ENCODE results near the gene LRSAM1.
"Not testable (repeated sequence)": the region's sequence is repeated elsewhere in the genome, so short reads cannot be mapped to it uniquely, and the experiment has no call there.

The LRSAM1 gene

GRCh38 chr9:127457191-127457878 is 6.0 kb downstream of the LRSAM1 start:
- no peak for DNase-seq (ENCODE audit: low read depth)

DNA sequence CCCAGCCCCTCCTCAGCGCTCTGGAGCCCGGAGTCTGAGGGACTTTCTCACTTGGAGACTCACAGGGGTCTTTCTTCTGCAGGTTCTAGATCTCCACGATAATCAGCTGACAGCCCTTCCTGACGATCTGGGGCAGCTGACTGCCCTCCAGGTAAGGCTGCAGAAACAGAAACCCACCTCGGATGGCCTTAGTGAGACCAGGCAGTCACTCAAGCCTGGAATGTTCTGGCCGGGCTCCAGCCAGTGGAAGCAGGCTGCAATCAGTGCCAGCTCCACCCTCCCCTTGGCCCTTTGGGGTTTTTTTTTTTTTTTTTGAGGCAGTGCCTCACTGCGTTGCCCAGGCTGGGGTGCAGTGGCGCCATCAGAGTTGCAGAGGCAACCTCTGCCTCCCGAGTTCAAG is 7.6 kb downstream of the LRSAM1 start:
- no peak for DNase-seq (ENCODE audit: low read depth)

DNA sequence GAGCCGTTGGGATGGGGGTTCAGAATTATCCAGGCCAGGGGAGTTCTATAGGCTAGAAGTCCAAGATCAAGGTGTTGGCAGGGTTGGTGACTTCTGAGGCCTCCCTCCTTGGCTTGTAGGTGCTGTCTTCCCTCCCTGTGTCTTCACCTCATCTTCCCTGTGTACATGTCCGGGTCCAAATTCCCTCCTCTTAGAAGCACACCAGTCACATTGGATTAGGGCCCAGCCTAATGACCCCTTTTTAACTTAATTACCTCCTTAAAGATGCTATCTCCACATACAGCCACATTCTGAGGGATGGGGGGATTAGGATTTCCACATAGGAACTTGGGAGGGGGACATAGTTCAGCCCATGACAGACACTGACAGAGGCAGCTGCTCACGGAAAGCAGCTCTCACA is 12.1 kb downstream of the LRSAM1 start:
- DNase-seq (ENCODE audit: low read depth): no peak

DNA sequence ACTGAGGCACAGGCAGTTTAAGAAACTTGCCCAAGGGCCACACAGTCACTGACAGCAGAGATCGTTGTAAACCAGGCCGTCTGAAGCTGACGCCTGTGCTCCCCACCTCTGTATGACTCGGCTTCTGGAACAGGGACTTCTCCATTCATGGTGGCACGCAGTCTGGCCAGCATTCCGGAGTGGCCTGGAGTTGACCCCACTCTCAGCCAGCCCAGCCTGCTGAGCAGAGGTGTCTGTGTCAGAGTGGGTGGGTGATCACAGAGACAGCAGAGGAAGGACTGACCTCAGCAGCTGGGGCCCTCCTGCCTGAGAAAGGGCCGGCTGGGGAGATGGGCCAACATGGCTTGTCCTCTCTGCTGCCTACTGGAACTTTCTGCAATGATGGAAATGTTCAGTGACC is 12.6 kb downstream of the LRSAM1 start:
- no peak for DNase-seq (ENCODE audit: low read depth)

- DNase-seq (ENCODE audit: low read depth): not testable (repeated sequence)
Measured at GRCh38 chr9:127466407-127466917, 15.2 kb downstream of the LRSAM1 start.

DNA sequence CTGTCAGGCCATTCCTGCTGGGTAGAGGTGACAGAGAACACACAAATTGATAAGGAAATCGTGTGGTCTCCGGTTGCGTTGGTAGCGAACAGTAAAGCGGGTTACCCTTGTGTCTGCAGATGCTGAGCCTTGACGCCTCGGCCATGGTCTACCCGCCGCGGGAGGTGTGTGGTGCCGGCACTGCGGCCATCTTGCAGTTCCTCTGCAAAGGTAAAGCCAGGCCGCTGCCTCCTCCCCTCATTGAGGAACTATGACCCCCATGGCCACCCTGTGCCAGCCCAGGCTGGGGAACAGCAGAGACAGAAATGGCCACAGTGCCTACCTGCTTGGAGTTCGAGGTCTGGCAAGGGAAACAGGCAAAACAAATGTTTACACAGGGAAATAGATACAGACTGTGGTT is 16.3 kb downstream of the LRSAM1 start:
- no peak for DNase-seq (ENCODE audit: low read depth)

GRCh38 chr9:127470662-127471061 is 19.4 kb downstream of the LRSAM1 start:
- DNase-seq (ENCODE audit: low read depth): no peak

- DNase-seq (ENCODE audit: low read depth): no peak
Measured at GRCh38 chr9:127473501-127473900, 22.2 kb downstream of the LRSAM1 start.

GRCh38 chr9:127473932-127474331 is 22.6 kb downstream of the LRSAM1 start:
- no peak for DNase-seq (ENCODE audit: low read depth)

DNA sequence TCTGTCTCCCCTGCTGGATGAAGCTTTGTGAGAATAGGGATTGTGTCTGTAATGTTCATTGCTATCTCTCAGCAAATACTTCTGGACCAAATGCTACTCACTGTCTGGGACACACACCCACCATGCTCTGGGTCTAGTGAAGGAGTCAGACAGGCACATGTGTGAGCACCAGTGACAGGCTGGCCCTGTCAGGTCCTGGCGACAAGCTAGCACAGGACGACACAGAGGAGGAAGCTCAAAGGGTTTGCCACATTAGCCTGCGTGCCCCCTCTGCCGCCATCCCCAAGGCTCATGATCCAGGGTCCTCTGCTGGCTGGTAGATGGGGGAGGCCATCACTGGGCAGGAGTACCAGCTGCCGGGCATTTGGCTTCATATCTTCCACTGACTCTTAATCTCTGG is 23.3 kb downstream of the LRSAM1 start:
- DNase-seq (ENCODE audit: low read depth): no peak

DNA sequence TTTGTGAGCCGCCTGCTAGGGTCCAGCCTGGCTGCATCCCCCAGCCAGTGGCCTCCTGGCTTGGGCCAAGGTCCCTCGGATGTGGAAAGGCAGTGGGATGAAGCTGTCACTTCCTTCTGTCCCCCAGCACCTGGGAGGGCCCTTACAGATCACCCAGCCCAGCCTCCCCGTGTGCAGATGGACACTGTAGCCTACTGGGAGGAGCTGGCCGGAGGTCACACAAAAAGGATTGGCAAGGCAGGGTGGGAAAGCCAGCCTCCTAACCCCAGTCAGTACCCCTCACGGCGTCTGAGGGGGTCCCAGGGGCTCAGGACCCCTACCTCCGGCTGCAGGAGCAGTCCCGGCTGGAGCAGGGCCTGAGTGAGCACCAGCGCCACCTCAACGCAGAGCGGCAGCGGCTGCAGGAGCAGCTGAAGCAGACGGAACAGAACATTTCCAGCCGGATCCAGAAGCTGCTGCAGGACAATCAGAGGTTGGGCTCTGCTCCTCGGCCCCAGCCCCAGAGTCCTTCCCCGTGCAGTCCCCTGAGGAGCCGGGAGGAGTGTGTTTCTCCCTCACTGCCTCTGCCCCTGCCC is 28.3 kb downstream of the LRSAM1 start:
- DNase-seq (ENCODE audit: low read depth): no peak

- DNase-seq (ENCODE audit: low read depth): no peak
Measured at GRCh38 chr9:127482662-127483061, 31.4 kb downstream of the LRSAM1 start.

DNA sequence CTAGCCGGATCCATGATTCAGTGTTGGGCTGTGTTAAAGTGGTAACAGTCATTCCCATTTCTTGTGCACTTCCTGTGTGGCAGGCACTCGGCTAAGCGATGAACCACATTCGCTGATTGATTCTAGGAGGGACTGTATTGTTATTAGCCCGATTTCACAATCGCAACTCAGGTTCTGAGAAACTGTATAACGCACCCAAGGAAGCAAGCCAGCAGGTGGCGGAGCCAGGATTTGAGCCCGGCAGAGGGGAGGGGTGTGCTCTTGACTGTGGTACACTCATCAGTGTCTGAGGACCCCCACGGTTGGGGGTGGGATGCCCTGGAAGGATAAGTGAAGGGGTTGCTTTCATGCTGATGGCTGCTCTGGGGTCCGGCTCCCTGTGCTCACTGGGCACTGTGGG is 34.7 kb downstream of the LRSAM1 start:
- DNase-seq (ENCODE audit: low read depth): no peak

DNA sequence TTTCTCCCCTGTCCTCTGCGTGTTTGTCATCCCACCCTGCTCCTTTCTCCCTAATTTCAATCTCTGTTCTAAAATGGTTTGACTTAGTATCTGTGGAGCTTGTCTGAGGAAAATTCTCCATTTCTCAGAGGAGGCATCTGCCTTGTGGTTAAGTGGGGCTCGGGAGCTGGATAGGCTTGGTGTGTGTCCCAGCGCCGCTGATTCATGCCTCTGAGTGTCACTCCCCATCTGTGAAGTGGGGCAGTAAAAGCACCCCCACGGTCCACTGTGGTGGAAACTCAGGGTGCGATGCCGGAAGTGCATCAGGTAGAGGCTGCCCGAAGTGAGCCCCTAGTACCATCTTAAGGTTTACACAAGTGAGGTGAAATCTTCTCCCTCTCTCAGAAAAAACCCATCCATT is 37.6 kb downstream of the LRSAM1 start:
- no peak for DNase-seq (ENCODE audit: low read depth)

DNA sequence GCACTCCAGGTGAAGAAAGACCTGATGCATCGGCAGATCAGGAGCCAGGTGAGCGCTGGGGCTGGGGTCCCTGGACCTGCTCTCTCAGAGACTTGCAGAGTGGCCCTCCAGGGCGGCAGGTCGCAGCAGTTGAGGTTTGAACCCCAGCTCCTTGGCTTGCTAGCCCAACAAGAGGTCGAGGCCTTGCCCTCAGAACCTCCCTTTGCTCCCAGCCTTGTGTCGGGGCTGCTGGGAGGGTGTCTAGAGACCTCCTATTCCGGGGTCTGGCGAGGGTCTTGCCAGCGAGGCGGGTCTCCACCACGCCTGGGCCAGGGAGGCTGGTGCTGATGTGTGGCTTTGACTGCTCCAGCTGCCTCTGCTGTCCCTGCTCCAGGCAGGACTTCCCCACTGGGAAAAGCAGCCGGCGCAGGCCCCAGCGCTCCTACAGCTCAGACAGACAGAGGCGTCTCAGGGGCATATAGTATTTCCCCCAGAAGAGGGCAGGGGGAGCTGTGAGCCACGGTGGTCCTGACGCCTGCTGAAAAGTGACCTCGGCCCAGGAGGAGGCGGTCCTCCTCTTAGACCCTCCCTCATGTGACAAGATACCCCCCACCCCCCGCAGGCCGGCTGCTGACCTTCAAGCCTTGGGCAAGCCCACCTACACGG is 38.3 kb downstream of the LRSAM1 start:
- no peak for DNase-seq (ENCODE audit: low read depth)

GRCh38 chr9:127490535-127491230 is 39.4 kb downstream of the LRSAM1 start:
- no peak for DNase-seq (ENCODE audit: low read depth)

GRCh38 chr9:127491516-127491915 is 40.2 kb downstream of the LRSAM1 start:
- no peak for DNase-seq (ENCODE audit: low read depth)

GRCh38 chr9:127492616-127493015 is 41.3 kb downstream of the LRSAM1 start:
- no peak for DNase-seq (ENCODE audit: low read depth)

DNA sequence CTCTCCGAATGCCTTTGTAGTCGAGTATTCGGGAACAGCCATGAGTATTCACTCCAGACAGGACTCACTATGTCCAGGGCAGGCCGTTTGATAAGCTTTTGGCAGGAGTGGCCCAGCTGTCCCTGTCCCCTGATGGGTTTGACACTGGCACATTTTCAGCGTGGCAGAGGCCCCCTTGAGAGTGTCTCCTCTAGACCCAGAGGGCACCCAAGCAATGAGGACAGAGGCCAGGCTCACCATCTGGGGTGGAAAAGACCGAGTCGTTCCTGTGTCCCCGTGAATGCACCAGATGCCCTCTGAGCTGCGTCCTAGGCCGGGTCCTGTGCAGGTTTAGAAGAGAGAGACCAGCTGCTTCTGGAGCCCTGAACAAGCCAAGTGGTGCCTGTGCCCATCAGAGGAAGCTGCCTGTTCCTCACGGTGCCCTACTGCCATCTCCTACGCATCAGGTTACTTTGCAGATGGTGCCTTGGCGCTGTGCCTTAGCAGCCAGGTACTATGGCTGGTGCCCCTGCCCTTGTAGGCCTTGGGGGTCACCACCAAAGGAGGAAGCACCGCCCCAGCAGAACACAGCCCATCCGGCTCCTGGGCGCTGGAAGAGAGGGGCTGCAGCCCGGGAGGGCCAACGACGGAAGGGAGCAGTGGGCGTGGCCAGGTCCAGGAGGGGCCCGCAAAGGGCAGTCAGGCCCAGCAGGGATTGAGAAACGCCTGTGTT is 42.4 kb downstream of the LRSAM1 start:
- no peak for DNase-seq (ENCODE audit: low read depth)

DNA sequence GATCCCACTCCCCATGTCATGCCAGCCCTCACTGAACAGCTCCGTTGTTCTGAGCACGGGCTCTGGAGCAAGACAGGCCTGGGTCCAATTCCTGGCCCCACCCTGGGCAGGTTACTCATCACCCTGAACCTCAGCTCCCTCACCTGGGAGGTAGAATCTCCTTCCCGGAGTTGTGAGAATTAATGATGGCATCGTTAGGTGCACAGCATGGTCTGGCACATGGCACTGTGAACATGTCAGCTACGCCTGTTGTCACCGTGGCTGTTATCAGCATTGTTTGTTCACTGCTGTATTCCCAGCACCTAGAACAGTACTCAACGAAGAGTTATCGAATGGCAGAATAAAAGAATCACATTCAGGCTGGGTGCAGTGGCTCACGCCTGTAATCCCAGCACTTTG is 43.0 kb downstream of the LRSAM1 start:
- DNase-seq (ENCODE audit: low read depth): no peak

- DNase-seq (ENCODE audit: low read depth): no peak
Measured at GRCh38 chr9:127495884-127496555, 44.7 kb downstream of the LRSAM1 start.

DNA sequence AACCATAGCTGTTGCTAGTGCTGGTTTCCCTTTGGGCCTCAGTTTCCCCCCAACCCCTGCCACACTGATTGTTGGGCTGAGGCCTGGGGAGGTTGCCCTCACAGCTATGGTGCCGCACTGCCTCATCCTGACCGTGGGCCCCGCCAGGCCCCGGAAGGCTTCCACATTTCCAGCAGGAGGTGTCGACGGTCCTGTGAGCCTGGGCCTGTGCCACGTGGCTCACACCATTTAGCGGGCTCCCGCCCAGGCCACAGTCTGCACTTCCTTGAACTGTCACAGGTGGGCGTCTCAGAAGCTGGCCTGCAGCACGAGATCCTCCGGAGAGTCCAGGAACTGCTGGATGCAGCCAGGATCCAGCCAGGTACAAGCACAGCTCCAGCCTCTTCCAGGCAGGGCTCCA is 45.7 kb downstream of the LRSAM1 start:
- DNase-seq (ENCODE audit: low read depth): no peak
